Activated CD4-positive, alpha-beta T cell treated with anti-CD3 and anti-CD28 coated beads, Interleukin-10, Interleukin-2, amounts not matched to agents 100 ng/mL and 50 ng/mL, durations not matched to agents 16 hours and 8 hours (primary cell): ENCODE measurements around the gene CCR5AS.
"Not testable (repeated sequence)": the region's sequence is repeated elsewhere in the genome, so short reads cannot be mapped to it uniquely, and the experiment has no call there.

Experiments used
- DNase-seq: peaks from one replicate; pipeline ENCODE4 v3.0.0-alpha.2; 2020

CCR5AS gene

GRCh38 chr3:46427916-46428833 lies 21.3 kb upstream of the CCR5AS start:
- DNase-seq, result no peak

GRCh38 chr3:46427404-46427803 lies 20.5 kb upstream of the CCR5AS start:
- DNase-seq, result not testable (repeated sequence)

GRCh38 chr3:46426476-46426875 lies 19.6 kb upstream of the CCR5AS start:
- not testable (repeated sequence) for DNase-seq

GRCh38 chr3:46423588-46423987 lies 16.7 kb upstream of the CCR5AS start:
- DNase-seq, result no peak

GRCh38 chr3:46422617-46423016 lies 15.8 kb upstream of the CCR5AS start:
- no peak for DNase-seq

GRCh38 chr3:46420931-46421330 lies 14.1 kb upstream of the CCR5AS start:
- DNase-seq, result no peak

- no peak for DNase-seq
Measured at GRCh38 chr3:46419816-46420215, 12.9 kb upstream of the CCR5AS start.

GRCh38 chr3:46417841-46418611 lies 11.2 kb upstream of the CCR5AS start:
- DNase-seq, result no peak

- DNase-seq, result no peak
Measured at GRCh38 chr3:46416811-46417510, 10.1 kb upstream of the CCR5AS start.

- DNase-seq, result no peak
Measured at GRCh38 chr3:46416125-46416810, 9.4 kb upstream of the CCR5AS start.

- no peak for DNase-seq
Measured at GRCh38 chr3:46414739-46415138, 7.9 kb upstream of the CCR5AS start.

GRCh38 chr3:46413951-46414350 lies 7.1 kb upstream of the CCR5AS start:
- no peak for DNase-seq

GRCh38 chr3:46412786-46413298 lies 6.0 kb upstream of the CCR5AS start:
- DNase-seq, result no peak

GRCh38 chr3:46411271-46411670 lies 4.4 kb upstream of the CCR5AS start:
- DNase-seq, result no peak

GRCh38 chr3:46410669-46411068 lies 3.8 kb upstream of the CCR5AS start:
- DNase-seq, result no peak

GRCh38 chr3:46409739-46410489 lies 3.0 kb upstream of the CCR5AS start:
- no peak for DNase-seq

GRCh38 chr3:46408853-46409252 lies 2.0 kb upstream of the CCR5AS start:
- no peak for DNase-seq

- no peak for DNase-seq
Measured at GRCh38 chr3:46407970-46408369, 1.1 kb upstream of the CCR5AS start.

- no peak for DNase-seq
Measured at GRCh38 chr3:46406443-46406787, 451 bp downstream of the CCR5AS start.

- no peak for DNase-seq
Measured at GRCh38 chr3:46405301-46406019, 1.4 kb downstream of the CCR5AS start.

- not testable (repeated sequence) for DNase-seq
Measured at GRCh38 chr3:46402902-46403301, 4.0 kb downstream of the CCR5AS start.
